Trophoblast cell (in vitro differentiated cells and primary cell): ENCODE measurements around the gene PPP1R14B.

ENCODE experiments used
- DNase-seq, 2 donors: peaks; one replicate each; pipeline ENCODE4 v3.0.0-alpha.2; 2016
- H2AFZ ChIP-seq: 2 replicates; pipeline ENCODE4 v1.6.1; 2013; ENCODE audit warnings: low read length, moderate library complexity, mild to moderate bottlenecking; ENCODE audit not compliant: insufficient read depth, poor library complexity
- H2AK5ac ChIP-seq: 2 replicates; pipeline ENCODE4 v1.6.1; 2013; ENCODE audit warnings: mild to moderate bottlenecking, low read length
- H2BK120ac ChIP-seq: 2 replicates; pipeline ENCODE4 v1.6.1; 2013; ENCODE audit warnings: low read length, mild to moderate bottlenecking, moderate library complexity; ENCODE audit not compliant: insufficient read depth, poor library complexity
- H2BK12ac ChIP-seq: 2 replicates; pipeline ENCODE4 v1.6.1; 2013; ENCODE audit warnings: mild to moderate bottlenecking, low read length, moderate library complexity
- H2BK5ac ChIP-seq: 2 replicates; pipeline ENCODE4 v1.6.1; 2013; ENCODE audit warnings: low read length, low read depth, moderate library complexity, mild to moderate bottlenecking; ENCODE audit not compliant: poor library complexity
- H3K14ac ChIP-seq: 2 replicates; pipeline ENCODE4 v1.6.1; 2013; ENCODE audit warnings: mild to moderate bottlenecking, low read length
- H3K18ac ChIP-seq: 2 replicates; pipeline ENCODE4 v1.6.1; 2013; ENCODE audit warnings: mild to moderate bottlenecking, low read length
- H3K23ac ChIP-seq: 2 replicates; pipeline ENCODE4 v1.6.1; 2013; ENCODE audit warnings: low read length
- H3K27ac ChIP-seq: 2 replicates; pipeline ENCODE4 v1.5.1; 2013; ENCODE audit warnings: low read depth, mild to moderate bottlenecking, inconsistent platforms, low read length, moderate library complexity
- H3K27me3 ChIP-seq: 2 replicates; pipeline ENCODE4 v1.6.1; 2013; ENCODE audit warnings: inconsistent platforms, mild to moderate bottlenecking, low read length, moderate library complexity; ENCODE audit not compliant: insufficient read depth
- H3K36me3 ChIP-seq, 2 experiments: 1 replicate in 1 of 2; 2 replicates in 1 of 2; pipeline ENCODE4 v1.6.1; 2013; ENCODE audit warnings: low read length in 2 of 2, mild to moderate bottlenecking in 2 of 2, moderate library complexity in 1 of 2; ENCODE audit not compliant: insufficient read depth in 2 of 2, control insufficient read depth in 1 of 2
- H3K4ac ChIP-seq: 2 replicates; pipeline ENCODE4 v1.6.1; 2013; ENCODE audit warnings: low read depth, mild to moderate bottlenecking, low read length, moderate library complexity
- H3K4me1 ChIP-seq, 2 experiments: 1 replicate in 1 of 2; 2 replicates in 1 of 2; pipeline ENCODE4 v1.6.1; 2013; ENCODE audit warnings: low read length in 2 of 2, mild to moderate bottlenecking in 2 of 2, moderate library complexity in 1 of 2; ENCODE audit not compliant: insufficient read depth in 2 of 2, control insufficient read depth in 1 of 2
- H3K4me2 ChIP-seq: 2 replicates; pipeline ENCODE4 v1.6.1; 2013; ENCODE audit warnings: inconsistent platforms, mild to moderate bottlenecking, low read length, moderate library complexity
- H3K4me3 ChIP-seq: 2 replicates; pipeline ENCODE4 v1.5.1; 2013; ENCODE audit warnings: mild to moderate bottlenecking, low read depth, low read length, inconsistent platforms
- H3K79me1 ChIP-seq: one replicate; pipeline ENCODE4 v1.6.1; 2013; ENCODE audit warnings: low read length
- H3K79me2 ChIP-seq: 2 replicates; pipeline ENCODE4 v1.6.1; 2013; ENCODE audit warnings: low read length, mild to moderate bottlenecking; ENCODE audit not compliant: control insufficient read depth, insufficient read depth, poor library complexity
- H3K9ac ChIP-seq: 2 replicates; pipeline ENCODE4 v1.6.1; 2013; ENCODE audit warnings: mild to moderate bottlenecking, low read length
- H3K9me3 ChIP-seq: 2 replicates; pipeline ENCODE4 v1.6.1; 2013; ENCODE audit warnings: low read depth, mild to moderate bottlenecking, control low read depth, inconsistent platforms, low read length; ENCODE audit not compliant: insufficient read depth
- H4K12ac ChIP-seq: 2 replicates; pipeline ENCODE4 v1.6.1; 2013; ENCODE audit warnings: low read depth, mild to moderate bottlenecking, low read length, moderate library complexity
- H4K8ac ChIP-seq: 2 replicates; pipeline ENCODE4 v1.6.1; 2013; ENCODE audit warnings: low read depth, mild to moderate bottlenecking, low read length, moderate library complexity
- H4K91ac ChIP-seq: one replicate; pipeline ENCODE4 v1.6.1; 2013; ENCODE audit warnings: low read depth, mild to moderate bottlenecking, low read length, moderate library complexity
- WGBS: extraction: QIAGEN DNeasy Blood & Tissue Kit; methylation state at CpG from one replicate; pipeline ENCODE4 v1.1.7; 2013; ENCODE audit warnings: missing lambda C conversion rate; ENCODE audit not compliant: insufficient read length, insufficient coverage; ENCODE audit errors: extremely low coverage; 5-methylcytosine and 5-hydroxymethylcytosine counted together

PPP1R14B gene

DNA sequence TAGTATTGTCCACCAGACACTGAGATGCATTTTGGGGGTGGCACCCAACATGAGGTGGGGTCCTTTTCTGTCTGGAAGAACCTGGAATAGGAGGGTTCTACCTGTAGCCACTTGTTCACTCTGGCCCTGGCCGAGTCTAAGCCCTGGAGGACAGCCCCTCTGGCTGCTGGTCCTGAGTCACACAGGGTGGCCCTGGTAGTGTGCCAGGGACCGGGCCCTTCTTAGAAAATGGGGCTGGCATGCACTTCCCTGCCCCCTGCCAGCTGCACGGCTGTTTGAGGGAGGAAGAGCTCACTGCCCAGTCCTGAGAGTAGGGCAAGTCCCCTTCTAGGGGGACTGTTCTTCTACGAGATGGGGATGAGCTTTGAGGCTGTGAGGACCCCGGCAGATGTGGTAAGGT is 6.7 kb upstream of the PPP1R14B start:
- H3K27ac ChIP-seq, result no peak overlapping the region
- H3K14ac ChIP-seq, result no peak overlapping the region
- H2AFZ ChIP-seq, result no peak overlapping the region
- peaks cover 35 to 39% of the 10 kb centered on the region in 2 experiments for H3K36me3 ChIP-seq
- H2BK5ac ChIP-seq, result no peak overlapping the region
- H2BK120ac ChIP-seq, result no peak overlapping the region
- H3K4me3 ChIP-seq, result no peak overlapping the region
- H3K79me2 ChIP-seq, result peaks cover 9% of the 10 kb centered on the region
- H3K4me2 ChIP-seq, result no peak overlapping the region
- no peak overlapping the region for H3K9ac ChIP-seq
- no peak overlapping the region for H3K18ac ChIP-seq
- peaks cover 1% of the 10 kb centered on the region for H3K9me3 ChIP-seq
- no peak overlapping the region for H3K23ac ChIP-seq
- H4K12ac ChIP-seq, result no peak overlapping the region
- H3K79me1 ChIP-seq, result peaks cover 15% of the 10 kb centered on the region
- DNase-seq, result no peak
- no peak overlapping the region for H3K4ac ChIP-seq
- no peak overlapping the region for H4K91ac ChIP-seq
- peaks cover 8 to 12% of the 10 kb centered on the region in 2 experiments for H3K4me1 ChIP-seq
- WGBS, result no CpG with 5 or more reads among the region's 5 CpGs
- no peak overlapping the region for H2AK5ac ChIP-seq
- H2BK12ac ChIP-seq, result no peak overlapping the region
- H4K8ac ChIP-seq, result no peak overlapping the region
- no peaks in the 10 kb centered on the region for H3K27me3 ChIP-seq

DNA sequence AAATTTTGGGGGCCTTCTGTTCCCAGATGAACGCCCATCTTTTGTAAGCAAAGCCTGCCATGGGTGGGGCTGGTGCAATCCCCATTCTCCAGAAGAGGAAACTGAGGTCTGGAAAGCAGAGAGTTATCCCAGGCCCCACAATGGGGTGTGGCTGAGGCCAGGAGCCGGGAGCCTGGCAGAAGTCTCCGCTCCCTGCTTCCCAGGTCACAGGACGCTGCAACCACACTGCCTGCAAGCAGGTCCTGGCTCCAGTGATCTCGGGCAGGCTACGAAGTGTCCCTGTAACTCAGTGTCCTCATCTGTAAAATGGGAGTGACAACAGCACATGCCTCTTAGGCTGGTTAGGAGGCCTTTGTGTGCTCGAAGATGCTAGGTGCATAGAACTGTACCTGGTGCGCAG is 6.3 kb upstream of the PPP1R14B start:
- H2AK5ac ChIP-seq, result no peak overlapping the region
- DNase-seq, result no peak
- no peak overlapping the region for H3K4me3 ChIP-seq
- H3K79me1 ChIP-seq, result peaks cover 15% of the 10 kb centered on the region
- no peak overlapping the region for H3K27ac ChIP-seq
- no peak overlapping the region for H2AFZ ChIP-seq
- H3K9me3 ChIP-seq, result no peaks in the 10 kb centered on the region
- no CpG with 5 or more reads among the region's 8 CpGs for WGBS
- no peak overlapping the region for H2BK12ac ChIP-seq
- H4K91ac ChIP-seq, result no peak overlapping the region
- no peak overlapping the region for H3K9ac ChIP-seq
- no peak overlapping the region for H3K4ac ChIP-seq
- no peak overlapping the region for H4K12ac ChIP-seq
- peaks cover 30 to 35% of the 10 kb centered on the region in 2 experiments for H3K36me3 ChIP-seq
- H2BK5ac ChIP-seq, result no peak overlapping the region
- H3K14ac ChIP-seq, result no peak overlapping the region
- peak overlapping the region; percentile 12 for H3K18ac ChIP-seq
- no peak overlapping the region for H3K23ac ChIP-seq
- H2BK120ac ChIP-seq, result no peak overlapping the region
- H3K79me2 ChIP-seq, result peaks cover 9% of the 10 kb centered on the region
- peaks cover 8 to 12% of the 10 kb centered on the region in 2 experiments for H3K4me1 ChIP-seq
- H3K27me3 ChIP-seq, result no peaks in the 10 kb centered on the region
- peak overlapping the region; percentile 85 for H3K4me2 ChIP-seq
- no peak overlapping the region for H4K8ac ChIP-seq

DNA sequence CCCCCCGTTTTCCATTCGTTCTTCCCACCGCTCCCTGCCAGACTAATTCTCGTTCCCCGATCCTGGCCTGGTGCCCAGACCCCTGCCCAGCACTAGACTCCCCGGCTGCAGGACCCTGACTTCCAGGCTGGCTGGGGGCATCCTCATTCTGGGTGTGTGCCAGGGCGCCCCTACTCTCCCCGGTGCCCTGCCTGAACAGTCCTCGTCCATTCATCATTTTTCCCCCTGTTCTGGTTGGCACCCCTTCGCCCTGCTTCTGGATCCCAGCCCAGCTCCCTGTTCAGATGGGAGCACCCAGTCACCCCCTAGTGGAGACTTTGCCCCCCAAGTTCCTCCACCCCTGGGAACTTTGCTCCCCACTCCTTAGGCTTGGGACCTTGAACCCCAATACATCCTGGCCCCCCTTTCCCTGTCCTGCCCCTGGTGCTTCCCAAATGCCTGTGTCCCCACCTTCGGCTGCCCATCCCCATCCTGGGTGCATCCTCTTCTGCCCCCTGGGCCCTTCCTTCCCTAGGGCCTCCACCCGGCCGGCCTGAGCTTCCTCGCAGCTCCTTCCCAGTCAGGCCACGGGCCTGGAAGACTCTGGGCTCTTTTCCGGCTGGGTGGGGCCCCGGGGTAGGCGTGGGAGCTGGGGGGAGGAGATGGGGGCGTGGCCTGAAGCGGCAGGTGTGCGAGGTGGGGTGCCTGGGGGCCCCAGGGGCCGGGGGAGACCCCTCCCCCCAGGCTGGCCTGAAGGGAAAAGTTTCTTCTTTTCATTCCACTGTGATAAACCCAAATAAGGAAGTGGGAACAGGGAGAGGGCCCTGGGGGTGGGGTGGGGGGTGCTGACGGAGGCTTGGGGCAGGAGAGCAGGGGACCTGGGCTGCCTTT is 5.5 kb upstream of the PPP1R14B start:
- H3K9ac ChIP-seq, result peak overlapping the region; percentile 82
- no peak overlapping the region for H3K27ac ChIP-seq
- peak overlapping the region; percentile 81 for H3K4ac ChIP-seq
- peaks cover 19% of the 10 kb centered on the region for H3K79me1 ChIP-seq
- H3K9me3 ChIP-seq, result no peaks in the 10 kb centered on the region
- peak overlapping the region; percentile 85 for H3K4me2 ChIP-seq
- peak overlapping the region; percentile 74 for H4K91ac ChIP-seq
- H2AFZ ChIP-seq, result peak overlapping the region; percentile 21
- H3K36me3 ChIP-seq, result peaks cover 25 to 33% of the 10 kb centered on the region in 2 experiments
- peak overlapping the region; percentile 65 for H4K12ac ChIP-seq
- H3K4me3 ChIP-seq, result peak overlapping the region; percentile 79
- H4K8ac ChIP-seq, result peak overlapping the region; percentile 83
- peak in 1 of 2 donors; percentile 54 for DNase-seq
- H3K4me1 ChIP-seq, result peaks cover 8 to 16% of the 10 kb centered on the region in 2 experiments
- H3K23ac ChIP-seq, result no peak overlapping the region
- H2BK5ac ChIP-seq, result peak overlapping the region; percentile 0
- H3K14ac ChIP-seq, result peak overlapping the region; percentile 4
- H2AK5ac ChIP-seq, result peak overlapping the region; percentile 77
- H2BK12ac ChIP-seq, result peak overlapping the region; percentile 50
- no peaks in the 10 kb centered on the region for H3K27me3 ChIP-seq
- no CpG with 5 or more reads among the region's 23 CpGs for WGBS
- H2BK120ac ChIP-seq, result peak overlapping the region; percentile 48
- peaks cover 9% of the 10 kb centered on the region for H3K79me2 ChIP-seq
- peak overlapping the region; percentile 76 for H3K18ac ChIP-seq

DNA sequence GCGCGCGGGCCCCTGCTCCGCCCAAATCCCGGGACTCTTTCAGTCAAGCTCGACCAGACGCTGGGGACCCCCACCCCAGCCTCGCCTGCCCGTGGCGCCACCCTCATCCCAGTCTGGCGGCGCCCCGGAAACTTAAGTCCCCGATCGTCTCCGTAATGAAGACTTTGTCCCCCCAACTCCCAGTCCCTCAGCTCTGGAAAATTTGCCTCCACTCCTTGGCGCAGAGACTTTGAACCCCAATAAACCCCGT is 4.9 kb upstream of the PPP1R14B start:
- Histone ChIP-seq H3K4me3 (peak overlapping the region; percentile 79), H3K14ac (peak overlapping the region; percentile 4), H4K91ac (peak overlapping the region; percentile 74), H2AFZ (peak overlapping the region; percentile 41), H4K12ac (no peak overlapping the region), H2BK120ac (peak overlapping the region; percentile 28), H3K27ac (no peak overlapping the region), H3K4ac (peak overlapping the region; percentile 81), H2BK12ac (no peak overlapping the region), H3K79me2 (peaks cover 12% of the 10 kb centered on the region), H2AK5ac (no peak overlapping the region), H3K18ac (peak overlapping the region; percentile 74), H3K4me2 (peak overlapping the region; percentile 85), H3K27me3 (no peaks in the 10 kb centered on the region), H2BK5ac (peak overlapping the region; percentile 0), H3K4me1 (peaks cover 8 to 16% of the 10 kb centered on the region in 2 experiments), H3K9me3 (peaks cover 2% of the 10 kb centered on the region), H3K36me3 (peaks cover 22 to 30% of the 10 kb centered on the region in 2 experiments), H3K79me1 (peaks cover 23% of the 10 kb centered on the region), H4K8ac (peak overlapping the region; percentile 52), H3K9ac (peak overlapping the region; percentile 82), H3K23ac (no peak overlapping the region)
- no CpG with 5 or more reads among the region's 18 CpGs for WGBS
- no peak for DNase-seq
